Anterior cingulate cortex (tissue), 58 donors: ENCODE data around the gene TMEM253.
A peak's percentile ranks its signal among the peaks of the same experiment; 100 is the strongest.

Experiments
- DNase-seq, 58 donors: peaks; one replicate each; lab custom pipeline; 2025; lab: John Stamatoyannopoulos, UW

TMEM253 gene

DNA sequence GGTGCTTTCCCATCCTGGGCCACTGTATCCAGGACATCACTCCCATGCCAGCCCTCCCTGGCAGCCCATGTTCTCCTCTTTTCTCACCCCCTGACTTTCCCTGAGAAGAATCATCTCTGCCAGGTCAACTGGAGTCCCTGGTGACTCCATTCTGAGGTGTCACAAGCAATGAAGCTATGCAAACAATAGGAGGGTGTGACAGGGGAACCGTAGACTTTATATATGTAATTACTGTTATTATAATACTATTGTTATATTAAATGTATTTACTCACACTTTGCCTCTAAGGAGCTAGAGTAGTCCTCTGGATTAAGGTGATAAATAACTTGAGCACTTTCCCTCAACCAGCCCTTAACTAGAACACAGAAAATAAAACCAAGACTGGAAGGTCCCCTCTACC lies 11.6 kb upstream of the TMEM253 start:
- DNase-seq, result no peak

DNA sequence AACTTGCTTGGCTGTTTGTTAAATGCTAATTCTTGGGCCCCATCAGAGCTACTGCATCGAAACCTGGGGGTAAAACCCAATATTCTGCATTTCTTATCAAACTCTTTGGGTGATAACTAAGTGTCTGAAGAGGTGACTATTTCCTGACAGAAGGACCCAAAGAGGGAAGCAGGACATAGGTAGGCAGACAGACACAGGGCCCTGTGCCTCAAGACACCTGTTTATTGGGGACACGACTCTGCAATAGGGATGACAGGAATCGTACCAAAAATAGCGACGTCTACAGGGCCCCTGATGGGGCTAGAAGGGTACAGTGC lies 11.0 kb upstream of the TMEM253 start:
- DNase-seq, result no peak

DNA sequence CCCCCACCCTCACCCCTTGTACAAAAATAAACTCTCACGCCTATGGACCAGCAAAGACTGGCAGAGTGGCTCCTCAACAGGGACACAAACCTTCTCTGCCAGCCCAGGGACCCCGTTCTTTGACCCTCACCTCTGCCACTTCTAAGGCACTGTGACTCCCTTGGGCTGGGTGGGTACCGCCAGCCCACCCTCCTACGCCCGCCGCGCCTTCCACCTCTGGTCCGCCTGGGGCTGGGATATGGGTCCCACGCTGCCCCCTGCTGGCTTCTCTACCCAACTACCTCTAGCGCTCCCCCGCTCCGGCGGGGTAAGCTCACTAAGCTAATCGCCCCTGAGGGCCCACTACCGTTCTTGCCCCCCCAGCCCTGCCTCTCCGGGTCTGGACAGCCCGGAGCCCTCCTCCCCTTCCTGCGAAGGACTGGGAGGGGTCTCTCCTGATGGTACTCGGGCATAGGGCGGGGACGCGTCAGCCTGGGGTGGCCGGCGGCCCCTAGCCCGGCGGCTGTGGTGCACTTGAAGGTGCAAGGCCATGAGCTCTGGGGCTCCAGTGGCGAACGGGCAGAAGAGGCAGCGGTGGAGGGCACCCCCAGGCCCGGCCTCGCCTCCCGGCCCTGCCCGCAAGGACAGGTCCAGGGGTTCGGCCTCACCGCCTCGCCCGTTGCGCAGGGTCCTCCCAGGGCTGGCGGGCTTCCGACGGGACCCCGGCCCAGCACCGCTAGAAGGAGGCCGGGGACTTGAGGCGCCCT lies 10.5 kb upstream of the TMEM253 start:
- DNase-seq, result peak in 4 of 58 donors; percentile 4 to 21 (median 15)

- no peak for DNase-seq
Measured at GRCh38 chr14:21090940-21091663, 9.8 kb upstream of the TMEM253 start.

GRCh38 chr14:21091821-21092272 lies 9.0 kb upstream of the TMEM253 start:
- no peak for DNase-seq

DNA sequence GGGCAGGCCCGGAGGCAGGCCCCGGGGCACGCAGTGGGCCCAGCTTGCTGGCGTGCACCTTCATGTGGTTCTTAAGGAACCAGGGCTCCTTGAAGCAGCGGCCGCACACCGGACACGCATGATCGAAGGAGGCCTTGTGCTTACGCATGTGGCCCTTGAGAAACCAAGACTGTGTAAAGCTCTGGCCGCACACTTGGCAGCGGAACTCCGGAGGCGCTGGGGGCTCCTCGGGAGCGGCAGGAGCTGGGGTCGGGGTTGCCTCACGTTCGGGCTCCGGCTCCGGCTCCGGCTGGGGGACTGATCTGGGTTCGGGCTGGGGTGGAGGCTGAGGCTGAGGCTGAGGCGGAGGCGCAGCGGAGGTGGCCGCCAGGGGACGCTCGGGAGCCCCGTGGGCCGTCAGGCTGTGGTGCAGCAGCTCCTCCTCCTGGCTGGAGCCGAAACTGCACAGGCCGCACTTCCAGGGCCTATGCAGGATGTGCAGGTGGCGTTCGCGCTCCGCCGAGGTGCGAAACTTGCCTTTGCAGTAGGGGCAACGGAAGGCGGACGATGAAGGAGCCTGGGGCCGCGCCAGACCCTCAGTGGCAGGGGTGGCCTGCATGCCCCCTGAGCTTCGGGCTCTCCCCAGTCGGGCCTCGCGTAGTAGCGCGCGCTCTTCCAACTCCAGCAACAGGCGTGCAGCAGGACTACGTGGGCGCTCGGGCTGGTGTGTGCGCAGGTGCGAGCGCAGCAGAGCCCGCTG lies 8.4 kb upstream of the TMEM253 start:
- peak in 53 of 58 donors; percentile 7 to 84 (median 59) for DNase-seq

- no peak for DNase-seq
Measured at GRCh38 chr14:21093018-21093417, 7.8 kb upstream of the TMEM253 start.

- DNase-seq, result peak in 16 of 58 donors; percentile 6 to 51 (median 29)
Measured at GRCh38 chr14:21093769-21094681, 6.8 kb upstream of the TMEM253 start.

GRCh38 chr14:21095430-21096205 lies 5.2 kb upstream of the TMEM253 start:
- peak in 17 of 58 donors; percentile 5 to 54 (median 29) for DNase-seq

GRCh38 chr14:21096438-21096837 lies 4.4 kb upstream of the TMEM253 start:
- DNase-seq, result no peak

GRCh38 chr14:21096978-21097635 lies 3.8 kb upstream of the TMEM253 start:
- peak in 4 of 58 donors; percentile 10 to 43 (median 28) for DNase-seq

DNA sequence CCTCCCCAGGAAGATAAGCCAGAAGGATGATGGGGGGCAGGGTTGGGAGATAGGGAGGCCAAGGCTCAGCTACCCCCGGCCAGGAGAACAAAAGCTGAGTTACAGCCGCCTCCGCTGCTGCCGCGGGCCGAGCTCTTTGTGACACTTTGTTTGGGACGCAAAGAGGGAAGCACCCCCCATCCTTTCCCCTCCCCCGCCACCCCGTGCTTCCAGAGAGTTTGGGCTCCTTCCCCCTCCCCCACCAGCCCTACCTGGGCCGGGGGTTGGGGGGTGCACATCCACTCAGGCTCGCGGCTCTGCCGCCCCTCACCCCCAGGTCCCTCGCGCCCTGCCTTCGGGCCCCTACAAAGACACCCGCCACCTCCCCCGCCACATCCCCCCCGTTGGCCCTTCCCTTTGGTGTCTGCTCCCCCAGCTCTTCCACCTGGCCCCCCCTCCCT lies 3.2 kb upstream of the TMEM253 start:
- DNase-seq, result peak in 16 of 58 donors; percentile 7 to 43 (median 30)

DNA sequence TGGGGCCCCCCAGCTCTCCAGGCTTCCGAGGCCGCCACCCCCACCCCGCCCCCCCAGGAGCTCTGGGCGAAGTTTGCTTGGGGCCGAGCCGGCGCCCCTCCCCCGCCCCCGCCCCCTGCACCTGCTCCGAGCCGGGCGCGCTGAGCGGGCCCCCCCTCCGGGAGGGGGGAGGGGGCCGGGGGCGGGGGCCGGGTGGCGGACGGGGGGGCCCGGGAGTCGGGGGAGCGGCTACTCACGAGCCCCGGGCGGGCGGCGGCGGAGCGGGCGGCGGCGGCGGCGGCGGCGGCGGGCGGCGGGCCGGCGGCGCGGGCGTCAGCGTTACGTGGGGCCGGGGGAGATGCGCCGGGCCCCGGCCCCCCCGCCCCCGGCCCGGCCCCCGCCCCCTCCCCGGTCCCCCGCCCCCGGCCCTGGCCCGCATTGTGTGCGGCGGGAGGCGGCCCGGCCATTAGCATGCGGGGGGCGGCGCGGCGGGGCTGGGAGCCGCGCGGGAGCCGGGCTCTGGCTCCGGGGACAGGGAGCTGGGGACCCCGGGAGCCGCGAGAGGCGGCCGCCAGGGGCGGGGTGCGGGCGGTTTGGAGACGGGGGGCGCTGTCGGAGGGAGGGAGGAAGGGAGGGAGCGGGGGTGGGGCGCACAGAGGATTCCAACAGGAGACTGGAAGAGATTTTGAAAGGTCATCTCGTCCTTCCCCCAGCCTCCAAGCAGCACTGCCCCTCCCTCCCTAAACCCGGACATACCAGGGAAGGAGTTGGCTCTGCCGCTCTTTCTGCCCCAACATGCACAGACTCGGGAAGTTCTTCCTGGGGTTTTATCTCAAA lies 2.6 kb upstream of the TMEM253 start, which contains the start of gene ZNF219:
TSS of gene ZNF219 (minus strand) at position 580 of the 816 bp plus-strand sequence. CDS start 5,064 bp downstream, outside the sequence.
- peak in 46 of 58 donors; percentile 4 to 62 (median 39) for DNase-seq

- DNase-seq, result no peak
Measured at GRCh38 chr14:21098892-21099595, 1.8 kb upstream of the TMEM253 start.

- DNase-seq, result no peak
Measured at GRCh38 chr14:21099596-21099985, 1.3 kb upstream of the TMEM253 start.

- DNase-seq, result no peak
Measured at GRCh38 chr14:21101802-21102413, 1.0 kb downstream of the TMEM253 start.
